Measurements from ENCODE around the gene SLC45A2.

Gene SLC45A2

DNA sequence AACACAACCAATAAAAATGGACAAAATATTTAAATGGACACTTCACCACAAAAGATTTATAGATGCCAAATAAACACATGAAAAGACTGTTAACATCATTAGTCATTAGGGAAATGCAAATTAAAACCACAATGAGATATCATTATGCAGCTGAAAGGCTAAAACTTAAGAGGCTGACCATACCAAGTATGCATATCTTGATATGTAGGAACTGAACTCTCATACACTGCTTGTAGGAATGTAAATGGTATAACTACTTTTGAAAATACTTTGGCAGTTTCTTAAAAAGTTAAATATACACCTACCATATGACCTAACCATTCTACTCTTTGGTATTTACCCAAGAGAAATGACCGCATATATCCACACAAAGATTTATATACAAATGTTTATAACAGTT lies 79.1 kb downstream of the SLC45A2 start:
- no peak for DNase-seq
- H3K27me3 ChIP-seq (replicated peaks; ENCODE audit: control insufficient read depth, insufficient read depth, low read length, poor library complexity, severe bottlenecking) = no peaks in the 10 kb centered on the region
- no peak overlapping the region for H3K4me3 ChIP-seq (ENCODE audit: insufficient read depth, low read depth, low read length, poor library complexity, severe bottlenecking)
- H3K9me3 ChIP-seq (ENCODE audit: control insufficient read depth, low read length) = peaks cover 7% of the 10 kb centered on the region
- no peak overlapping the region for H3K27ac ChIP-seq (ENCODE audit: insufficient read depth, low read length, poor library complexity, severe bottlenecking)
- no peaks in the 10 kb centered on the region for H3K4me1 ChIP-seq (ENCODE audit: control insufficient read depth, insufficient read depth, low read length, poor library complexity, severe bottlenecking)
- no peaks in the 10 kb centered on the region for H3K36me3 ChIP-seq (ENCODE audit: control insufficient read depth, insufficient read depth, low read length)

- Histone ChIP-seq H3K27me3 (replicated peaks; ENCODE audit: control insufficient read depth, insufficient read depth, low read length, poor library complexity, severe bottlenecking) (peaks cover 3% of the 10 kb centered on the region), H3K27ac (ENCODE audit: insufficient read depth, low read length, poor library complexity, severe bottlenecking) (no peak overlapping the region), H3K36me3 (ENCODE audit: control insufficient read depth, insufficient read depth, low read length) (no peaks in the 10 kb centered on the region), H3K9me3 (ENCODE audit: control insufficient read depth, low read length) (peaks cover 7% of the 10 kb centered on the region), H3K4me3 (ENCODE audit: insufficient read depth, low read depth, low read length, poor library complexity, severe bottlenecking) (no peak overlapping the region), H3K4me1 (ENCODE audit: control insufficient read depth, insufficient read depth, low read length, poor library complexity, severe bottlenecking) (no peaks in the 10 kb centered on the region)
- no peak for DNase-seq
These were observed 81.4 kb downstream of the SLC45A2 start for GRCh38 chr5:33903118-33903517.

DNA sequence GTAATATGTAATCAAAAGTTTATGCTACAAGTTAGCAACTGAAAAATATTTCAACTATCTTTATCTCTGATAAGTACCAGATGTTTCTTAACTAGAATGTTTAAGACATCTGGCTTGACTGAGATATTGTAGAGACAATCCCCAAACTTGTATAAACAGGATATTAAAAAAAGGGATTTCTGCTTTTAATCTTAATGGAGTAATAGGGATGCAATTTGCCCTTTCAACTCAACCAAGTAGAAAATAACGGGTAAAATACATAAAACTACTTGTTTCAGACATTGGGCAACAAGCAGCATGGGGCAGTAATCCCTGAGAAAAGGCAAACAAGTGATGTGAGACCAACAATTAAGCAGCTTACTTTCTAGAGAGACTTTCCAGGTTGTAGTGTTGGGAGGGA lies 83.3 kb downstream of the SLC45A2 start:
- Histone ChIP-seq H3K27ac (ENCODE audit: insufficient read depth, low read length, poor library complexity, severe bottlenecking) (no peak overlapping the region), H3K4me1 (ENCODE audit: control insufficient read depth, insufficient read depth, low read length, poor library complexity, severe bottlenecking) (no peaks in the 10 kb centered on the region), H3K36me3 (ENCODE audit: control insufficient read depth, insufficient read depth, low read length) (no peaks in the 10 kb centered on the region), H3K4me3 (ENCODE audit: insufficient read depth, low read depth, low read length, poor library complexity, severe bottlenecking) (no peak overlapping the region), H3K27me3 (replicated peaks; ENCODE audit: control insufficient read depth, insufficient read depth, low read length, poor library complexity, severe bottlenecking) (peaks cover 3% of the 10 kb centered on the region), H3K9me3 (ENCODE audit: control insufficient read depth, low read length) (no peaks in the 10 kb centered on the region)
- no peak for DNase-seq
